Astrocyte (in vitro differentiated cells and primary cell): ENCODE results near the gene CMSS1. TPM values are rescaled to one million over a fixed set of nuclear protein-coding genes. Genes with fewer than 3 reads are reported as not detected.
A peak's percentile ranks its signal among the peaks of the same experiment; 100 is the strongest.

Experiments used
- DNase-seq: peaks from one replicate; pipeline ENCODE4 v3.0.0-alpha.2; 2010; ENCODE audit warnings: low read depth
- FAIRE-seq: peaks from 2 replicates; lab custom pipeline; 2011; peaks lifted over from hg19 to GRCh38; lab: Jason Lieb, UNC
- H2AFZ ChIP-seq: 2 replicates; pipeline ENCODE4 v1.6.0; 2012; ENCODE audit warnings: low read depth, low read length, inconsistent platforms
- H3K27ac ChIP-seq: 2 replicates; pipeline ENCODE4 v1.5.1; 2011; ENCODE audit warnings: low read depth, low read length, inconsistent platforms
- H3K27me3 ChIP-seq: 2 replicates; pipeline ENCODE4 v1.6.0; 2011; ENCODE audit warnings: low read length, inconsistent platforms; ENCODE audit not compliant: insufficient read depth
- H3K36me3 ChIP-seq: 2 replicates; pipeline ENCODE4 v1.5.1; 2011; ENCODE audit warnings: low read length, inconsistent platforms; ENCODE audit not compliant: insufficient read depth
- H3K4me1 ChIP-seq: 2 replicates; pipeline ENCODE4 v1.5.1; 2011; ENCODE audit warnings: low read length, inconsistent platforms; ENCODE audit not compliant: insufficient read depth
- H3K4me2 ChIP-seq: 2 replicates; pipeline ENCODE4 v1.6.0; 2012; ENCODE audit warnings: low read length, inconsistent platforms
- H3K4me3 ChIP-seq: 2 replicates; pipeline ENCODE4 v1.5.1; 2011; ENCODE audit warnings: low read depth, mild to moderate bottlenecking, low read length, inconsistent platforms; ENCODE audit not compliant: insufficient read depth
- H3K79me2 ChIP-seq: 2 replicates; pipeline ENCODE4 v1.6.0; 2012; ENCODE audit warnings: mild to moderate bottlenecking, low read length, inconsistent platforms; ENCODE audit not compliant: insufficient read depth
- H3K9ac ChIP-seq: 2 replicates; pipeline ENCODE4 v1.6.0; 2012; ENCODE audit warnings: mild to moderate bottlenecking, low read length, inconsistent platforms
- H3K9me3 ChIP-seq: 2 replicates; pipeline ENCODE4 v1.5.1; 2012; ENCODE audit warnings: low read depth, mild to moderate bottlenecking, low read length, inconsistent platforms; ENCODE audit not compliant: insufficient read depth
- H4K20me1 ChIP-seq: 2 replicates; pipeline ENCODE4 v1.6.0; 2012; ENCODE audit warnings: low read length, inconsistent platforms; ENCODE audit not compliant: insufficient read depth
- H3K27ac Mint-ChIP-seq: one replicate; pipeline ENCODE4 v1.8.0; 2021; ENCODE audit warnings: mild to moderate bottlenecking, mixed read lengths; ENCODE audit not compliant: unreplicated experiment
- H3K27me3 Mint-ChIP-seq: one replicate; pipeline ENCODE4 v1.8.0; 2021; ENCODE audit warnings: low read depth, mixed read lengths; ENCODE audit not compliant: unreplicated experiment
- H3K36me3 Mint-ChIP-seq: one replicate; pipeline ENCODE4 v1.8.0; 2021; ENCODE audit warnings: low read depth, mixed read lengths; ENCODE audit not compliant: unreplicated experiment
- H3K4me1 Mint-ChIP-seq: one replicate; pipeline ENCODE4 v1.8.0; 2021; ENCODE audit warnings: low read depth, mixed read lengths; ENCODE audit not compliant: unreplicated experiment
- H3K4me3 Mint-ChIP-seq: one replicate; pipeline ENCODE4 v1.8.0; 2021; ENCODE audit warnings: mild to moderate bottlenecking, moderate library complexity, mixed read lengths; ENCODE audit not compliant: unreplicated experiment
- H3K9me3 Mint-ChIP-seq: one replicate; pipeline ENCODE4 v1.8.0; 2021; ENCODE audit warnings: mild to moderate bottlenecking, mixed read lengths; ENCODE audit not compliant: unreplicated experiment
- EZH2 ChIP-seq: IDR thresholded peaks from 2 replicates; pipeline ENCODE4 v1.6.1; 2012; ENCODE audit warnings: mild to moderate bottlenecking, low read length, inconsistent platforms; ENCODE audit not compliant: insufficient read depth
- total RNA-seq: library from RNA; stranded (reverse); gene quantifications from 2 replicates; pipeline ENCODE4 v1.2.1, GENCODE V29; 2021
- TF ChIP-seq, protein P1 (sequence below): IDR thresholded peaks from 2 replicates; pipeline ENCODE4 v1.5.1; 2011; ENCODE audit warnings: low read depth, mild to moderate bottlenecking, inconsistent platforms, low read length, moderate library complexity; ENCODE audit not compliant: insufficient read depth

Gene CMSS1
- total RNA-seq, 1 donor from 2014 or later = 12.5 TPM

DNA sequence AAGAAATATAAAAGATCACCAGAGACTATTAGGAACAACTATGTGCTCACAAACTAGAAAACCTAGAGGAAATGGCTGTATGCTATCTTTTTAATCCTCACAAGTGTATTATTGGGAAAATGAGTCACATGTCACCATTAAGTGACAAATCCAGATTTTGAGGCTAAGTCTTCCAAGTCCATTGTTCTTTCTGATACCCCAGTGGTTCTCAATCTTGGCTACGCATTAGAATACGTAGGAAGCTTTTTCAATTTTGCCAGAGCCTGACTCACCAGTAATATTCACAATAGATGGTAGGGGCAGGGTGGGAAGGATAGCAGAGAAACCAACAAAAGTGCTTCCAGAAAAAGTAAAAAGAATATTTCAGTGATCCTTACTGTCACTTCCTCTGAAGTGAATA is 179.6 kb downstream of the CMSS1 start:
- Mint-ChIP-seq H3K4me3 (no peak overlapping the region), H3K27ac (no peak overlapping the region), H3K4me1 (peaks cover 15% of the 10 kb centered on the region), H3K36me3 (peaks cover 1% of the 10 kb centered on the region), H3K9me3 (peaks cover 19% of the 10 kb centered on the region), H3K27me3 (no peaks in the 10 kb centered on the region)
- Histone ChIP-seq H3K79me2 (no peaks in the 10 kb centered on the region), H3K4me3 (no peak overlapping the region), H3K36me3 (no peaks in the 10 kb centered on the region), H2AFZ (no peak overlapping the region), H3K9ac (no peak overlapping the region), H3K9me3 (no peaks in the 10 kb centered on the region), H4K20me1 (no peaks in the 10 kb centered on the region), H3K4me1 (peaks cover 6% of the 10 kb centered on the region), H3K27me3 (no peaks in the 10 kb centered on the region), H3K27ac (peak overlapping the region; percentile 5), H3K4me2 (no peak overlapping the region)
- DNase-seq (peak; percentile 80), FAIRE-seq (peak; percentile 41)
- TF ChIP-seq, protein P1, sequence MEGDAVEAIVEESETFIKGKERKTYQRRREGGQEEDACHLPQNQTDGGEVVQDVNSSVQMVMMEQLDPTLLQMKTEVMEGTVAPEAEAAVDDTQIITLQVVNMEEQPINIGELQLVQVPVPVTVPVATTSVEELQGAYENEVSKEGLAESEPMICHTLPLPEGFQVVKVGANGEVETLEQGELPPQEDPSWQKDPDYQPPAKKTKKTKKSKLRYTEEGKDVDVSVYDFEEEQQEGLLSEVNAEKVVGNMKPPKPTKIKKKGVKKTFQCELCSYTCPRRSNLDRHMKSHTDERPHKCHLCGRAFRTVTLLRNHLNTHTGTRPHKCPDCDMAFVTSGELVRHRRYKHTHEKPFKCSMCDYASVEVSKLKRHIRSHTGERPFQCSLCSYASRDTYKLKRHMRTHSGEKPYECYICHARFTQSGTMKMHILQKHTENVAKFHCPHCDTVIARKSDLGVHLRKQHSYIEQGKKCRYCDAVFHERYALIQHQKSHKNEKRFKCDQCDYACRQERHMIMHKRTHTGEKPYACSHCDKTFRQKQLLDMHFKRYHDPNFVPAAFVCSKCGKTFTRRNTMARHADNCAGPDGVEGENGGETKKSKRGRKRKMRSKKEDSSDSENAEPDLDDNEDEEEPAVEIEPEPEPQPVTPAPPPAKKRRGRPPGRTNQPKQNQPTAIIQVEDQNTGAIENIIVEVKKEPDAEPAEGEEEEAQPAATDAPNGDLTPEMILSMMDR = no peak
- no peak for TF ChIP-seq EZH2

DNA sequence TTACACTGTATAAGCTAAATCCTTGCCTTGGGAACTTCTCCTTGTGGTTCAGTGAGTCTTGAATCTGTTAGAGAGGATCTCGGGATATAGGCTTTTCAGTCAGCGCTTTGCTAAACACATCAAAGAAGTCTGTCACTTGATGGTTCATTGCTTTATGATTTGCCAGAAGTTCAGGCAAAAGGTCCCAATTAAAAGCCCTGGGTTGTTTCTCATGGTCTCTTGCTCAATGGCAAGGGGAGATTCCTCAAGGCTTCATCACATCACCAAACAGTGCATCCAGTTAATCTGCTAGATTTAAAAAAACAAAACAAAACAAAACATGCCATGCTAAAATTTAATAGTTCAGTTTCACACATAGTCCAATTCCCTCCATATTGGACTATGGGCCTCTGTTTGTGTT is 181.9 kb downstream of the CMSS1 start:
- Histone ChIP-seq H3K9ac (no peak overlapping the region), H3K4me3 (no peak overlapping the region), H3K27ac (no peak overlapping the region), H3K9me3 (no peaks in the 10 kb centered on the region), H4K20me1 (no peaks in the 10 kb centered on the region), H3K27me3 (no peaks in the 10 kb centered on the region), H3K36me3 (no peaks in the 10 kb centered on the region), H2AFZ (no peak overlapping the region), H3K79me2 (no peaks in the 10 kb centered on the region), H3K4me2 (no peak overlapping the region), H3K4me1 (peaks cover 22% of the 10 kb centered on the region)
- no peak for FAIRE-seq
- peaks cover 12% of the 10 kb centered on the region for H3K9me3 Mint-ChIP-seq
- DNase-seq = no peak
- no peak for TF ChIP-seq EZH2
- TF ChIP-seq, protein P1 = no peak
- H3K27ac Mint-ChIP-seq = no peak overlapping the region
- H3K4me3 Mint-ChIP-seq = no peak overlapping the region
- peaks cover 1% of the 10 kb centered on the region for H3K36me3 Mint-ChIP-seq
- peaks cover 30% of the 10 kb centered on the region for H3K4me1 Mint-ChIP-seq
- no peaks in the 10 kb centered on the region for H3K27me3 Mint-ChIP-seq

DNA sequence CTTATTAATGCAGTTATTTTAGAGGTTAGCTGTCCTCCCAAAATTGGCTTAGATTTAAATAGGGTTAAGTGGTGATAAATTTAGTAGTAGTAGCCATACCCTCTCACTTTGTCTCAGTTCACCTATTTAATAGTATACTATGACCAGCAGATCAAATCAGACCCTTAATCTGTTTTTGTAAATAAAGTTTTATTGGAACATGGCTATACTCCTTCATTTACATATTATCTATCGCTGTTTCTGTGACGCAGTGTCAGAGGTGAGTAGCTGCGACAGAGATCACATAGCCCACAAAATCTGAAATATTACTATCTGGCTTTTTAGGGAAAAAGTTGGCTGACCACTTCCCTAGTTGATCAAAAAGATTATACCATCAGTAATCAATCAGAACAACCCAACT is 183.4 kb downstream of the CMSS1 start:
- Mint-ChIP-seq H3K27me3 (no peaks in the 10 kb centered on the region), H3K36me3 (peaks cover under 1% of the 10 kb centered on the region), H3K4me3 (no peak overlapping the region), H3K4me1 (peaks cover 42% of the 10 kb centered on the region), H3K27ac (no peak overlapping the region), H3K9me3 (peaks cover 5% of the 10 kb centered on the region)
- Histone ChIP-seq H3K4me1 (peaks cover 27% of the 10 kb centered on the region), H2AFZ (no peak overlapping the region), H3K27me3 (no peaks in the 10 kb centered on the region), H3K36me3 (no peaks in the 10 kb centered on the region), H3K9ac (no peak overlapping the region), H3K4me2 (no peak overlapping the region), H4K20me1 (no peaks in the 10 kb centered on the region), H3K79me2 (no peaks in the 10 kb centered on the region), H3K4me3 (no peak overlapping the region), H3K9me3 (no peaks in the 10 kb centered on the region), H3K27ac (no peak overlapping the region)
- DNase-seq (no peak), FAIRE-seq (no peak)
- no peak for TF ChIP-seq EZH2
- TF ChIP-seq, protein P1 = no peak
